Measurements from ENCODE around the gene CHSY1.

CHSY1 gene

GRCh38 chr15:101159936-101160815 lies 91.7 kb downstream of the CHSY1 start:
- H3K36me3 ChIP-seq (ENCODE audit: control insufficient read depth, insufficient read depth, low read length): no peaks in the 10 kb centered on the region
- H3K27me3 ChIP-seq (replicated peaks; ENCODE audit: control insufficient read depth, insufficient read depth, low read length): no peaks in the 10 kb centered on the region
- no peak for DNase-seq (ENCODE audit: extremely low read depth, insufficient read length)
- no peak for TF ChIP-seq CTCF (IDR thresholded peaks at IDR 0.05; ENCODE audit: insufficient read depth, low read length, poor library complexity, severe bottlenecking)
- H3K4me3 ChIP-seq (replicated peaks; ENCODE audit: low read depth, low read length): no peak overlapping the region

- DNase-seq (ENCODE audit: extremely low read depth, insufficient read length): no peak
- H3K36me3 ChIP-seq (ENCODE audit: control insufficient read depth, insufficient read depth, low read length): no peaks in the 10 kb centered on the region
- no peaks in the 10 kb centered on the region for H3K27me3 ChIP-seq (replicated peaks; ENCODE audit: control insufficient read depth, insufficient read depth, low read length)
- no peak overlapping the region for H3K4me3 ChIP-seq (replicated peaks; ENCODE audit: low read depth, low read length)
- TF ChIP-seq CTCF (IDR thresholded peaks at IDR 0.05; ENCODE audit: insufficient read depth, low read length, poor library complexity, severe bottlenecking): no peak
Observed at GRCh38 chr15:101159096-101159935, 92.5 kb downstream of the CHSY1 start.

- no peak for DNase-seq (ENCODE audit: extremely low read depth, insufficient read length)
- TF ChIP-seq CTCF (IDR thresholded peaks at IDR 0.05; ENCODE audit: insufficient read depth, low read length, poor library complexity, severe bottlenecking): no peak
- Histone ChIP-seq H3K4me3 (replicated peaks; ENCODE audit: low read depth, low read length) (no peak overlapping the region), H3K36me3 (ENCODE audit: control insufficient read depth, insufficient read depth, low read length) (no peaks in the 10 kb centered on the region), H3K27me3 (replicated peaks; ENCODE audit: control insufficient read depth, insufficient read depth, low read length) (no peaks in the 10 kb centered on the region)
Observed at GRCh38 chr15:101158166-101159095, 93.4 kb downstream of the CHSY1 start.

- TF ChIP-seq CTCF (IDR thresholded peaks at IDR 0.05; ENCODE audit: insufficient read depth, low read length, poor library complexity, severe bottlenecking): no peak
- DNase-seq (ENCODE audit: extremely low read depth, insufficient read length): no peak
- H3K4me3 ChIP-seq (replicated peaks; ENCODE audit: low read depth, low read length): no peak overlapping the region
- H3K36me3 ChIP-seq (ENCODE audit: control insufficient read depth, insufficient read depth, low read length): no peaks in the 10 kb centered on the region
- no peaks in the 10 kb centered on the region for H3K27me3 ChIP-seq (replicated peaks; ENCODE audit: control insufficient read depth, insufficient read depth, low read length)
Observed at GRCh38 chr15:101157721-101158120, 94.1 kb downstream of the CHSY1 start.

- peak; percentile 73 for DNase-seq (ENCODE audit: extremely low read depth, insufficient read length)
- H3K27me3 ChIP-seq (replicated peaks; ENCODE audit: control insufficient read depth, insufficient read depth, low read length): no peaks in the 10 kb centered on the region
- TF ChIP-seq CTCF (IDR thresholded peaks at IDR 0.05; ENCODE audit: insufficient read depth, low read length, poor library complexity, severe bottlenecking): no peak
- no peaks in the 10 kb centered on the region for H3K36me3 ChIP-seq (ENCODE audit: control insufficient read depth, insufficient read depth, low read length)
- no peak overlapping the region for H3K4me3 ChIP-seq (replicated peaks; ENCODE audit: low read depth, low read length)
Observed at GRCh38 chr15:101156509-101157159, 95.2 kb downstream of the CHSY1 start.
